ENCODE measurements around the gene TMEM169.

TMEM169 gene

DNA sequence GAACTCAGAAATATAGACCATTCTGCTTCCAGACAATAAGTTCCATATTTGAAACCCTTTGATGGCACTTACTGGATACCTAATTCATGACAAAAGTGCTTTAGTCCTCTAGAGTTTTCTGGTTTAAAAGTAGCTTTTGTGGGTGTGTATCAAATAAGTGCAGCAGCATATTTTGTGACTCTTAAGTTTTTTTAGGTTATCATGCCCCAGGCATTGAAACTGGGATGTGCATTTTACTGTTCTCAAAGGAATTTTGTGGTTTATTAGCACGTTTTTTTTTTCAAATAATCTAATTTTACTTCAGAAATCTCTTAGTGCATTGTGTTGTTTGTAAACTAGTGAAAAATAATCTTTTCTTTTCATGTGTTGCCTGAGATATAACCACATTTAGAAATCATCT lies 28.9 kb downstream of the TMEM169 start:
- H3K27ac ChIP-seq = no peak overlapping the region
- TF ChIP-seq, protein P1, sequence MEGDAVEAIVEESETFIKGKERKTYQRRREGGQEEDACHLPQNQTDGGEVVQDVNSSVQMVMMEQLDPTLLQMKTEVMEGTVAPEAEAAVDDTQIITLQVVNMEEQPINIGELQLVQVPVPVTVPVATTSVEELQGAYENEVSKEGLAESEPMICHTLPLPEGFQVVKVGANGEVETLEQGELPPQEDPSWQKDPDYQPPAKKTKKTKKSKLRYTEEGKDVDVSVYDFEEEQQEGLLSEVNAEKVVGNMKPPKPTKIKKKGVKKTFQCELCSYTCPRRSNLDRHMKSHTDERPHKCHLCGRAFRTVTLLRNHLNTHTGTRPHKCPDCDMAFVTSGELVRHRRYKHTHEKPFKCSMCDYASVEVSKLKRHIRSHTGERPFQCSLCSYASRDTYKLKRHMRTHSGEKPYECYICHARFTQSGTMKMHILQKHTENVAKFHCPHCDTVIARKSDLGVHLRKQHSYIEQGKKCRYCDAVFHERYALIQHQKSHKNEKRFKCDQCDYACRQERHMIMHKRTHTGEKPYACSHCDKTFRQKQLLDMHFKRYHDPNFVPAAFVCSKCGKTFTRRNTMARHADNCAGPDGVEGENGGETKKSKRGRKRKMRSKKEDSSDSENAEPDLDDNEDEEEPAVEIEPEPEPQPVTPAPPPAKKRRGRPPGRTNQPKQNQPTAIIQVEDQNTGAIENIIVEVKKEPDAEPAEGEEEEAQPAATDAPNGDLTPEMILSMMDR (IDR thresholded peaks at IDR 0.05; ENCODE audit: low read depth, low read length, missing control alignments) = no peak
- peaks cover 31% of the 10 kb centered on the region for H3K36me3 ChIP-seq (replicated peaks)
- no peaks in the 10 kb centered on the region for H3K27me3 ChIP-seq (replicated peaks)
- in situ Hi-C loops (cut with HindIII; ENCODE audit: low pct_ligation_motif_present, low sequenced_read_pairs) = no loop called here
- no peak for DNase-seq
- peak overlapping the region; percentile 98 for H3K4me3 ChIP-seq (ENCODE audit: low read depth, low read length)

DNA sequence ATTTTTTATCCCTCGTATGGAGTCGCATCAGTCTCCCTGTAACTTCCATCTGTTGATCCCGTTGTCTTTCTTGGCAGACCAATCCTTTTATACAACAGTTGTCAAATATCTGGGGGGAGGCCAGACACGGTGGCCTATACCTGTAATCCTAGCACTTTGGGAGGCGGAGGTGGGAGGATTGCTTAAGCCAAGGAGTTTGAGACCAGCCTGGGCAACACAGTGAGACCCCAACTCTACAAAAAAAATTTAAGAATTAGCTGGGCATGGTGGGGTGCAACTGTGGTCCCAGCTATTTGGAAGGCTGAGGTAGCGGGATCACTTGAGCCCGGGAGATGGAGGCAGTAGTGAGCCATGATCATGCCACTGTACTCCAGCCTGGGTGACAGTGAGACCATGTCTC lies 29.4 kb downstream of the TMEM169 start:
- H3K27me3 ChIP-seq (replicated peaks) = no peaks in the 10 kb centered on the region
- in situ Hi-C loops (cut with HindIII; ENCODE audit: low pct_ligation_motif_present, low sequenced_read_pairs) = no loop called here
- H3K27ac ChIP-seq = no peak overlapping the region
- H3K36me3 ChIP-seq (replicated peaks) = peaks cover 33% of the 10 kb centered on the region
- no peak for DNase-seq
- no peak overlapping the region for H3K4me3 ChIP-seq (ENCODE audit: low read depth, low read length)
- TF ChIP-seq, protein P1 (IDR thresholded peaks at IDR 0.05; ENCODE audit: low read depth, low read length, missing control alignments) = no peak

DNA sequence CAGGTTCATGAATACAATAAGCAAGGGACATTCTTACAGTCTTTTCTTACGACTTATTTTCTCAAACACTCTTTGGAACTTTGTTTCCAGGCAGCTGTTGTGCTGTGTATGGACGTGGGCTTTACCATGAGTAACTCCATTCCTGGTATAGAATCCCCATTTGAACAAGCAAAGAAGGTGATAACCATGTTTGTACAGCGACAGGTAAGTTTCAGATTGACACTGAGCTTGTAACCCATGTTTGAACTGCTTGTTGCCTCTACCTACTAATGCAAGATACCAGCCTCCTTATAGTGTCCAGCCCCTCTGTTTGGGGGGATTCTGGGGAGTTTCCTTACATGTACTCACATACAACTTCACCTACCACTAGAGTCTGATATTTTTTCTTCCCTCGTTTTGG lies 31.2 kb downstream of the TMEM169 start:
- TF ChIP-seq, protein P1 (IDR thresholded peaks at IDR 0.05; ENCODE audit: low read depth, low read length, missing control alignments) = no peak
- no peaks in the 10 kb centered on the region for H3K27me3 ChIP-seq (replicated peaks)
- in situ Hi-C loops (cut with HindIII; ENCODE audit: low pct_ligation_motif_present, low sequenced_read_pairs) = no loop called here
- H3K4me3 ChIP-seq (ENCODE audit: low read depth, low read length) = no peak overlapping the region
- no peak for DNase-seq
- H3K36me3 ChIP-seq (replicated peaks) = peaks cover 36% of the 10 kb centered on the region
- no peak overlapping the region for H3K27ac ChIP-seq

DNA sequence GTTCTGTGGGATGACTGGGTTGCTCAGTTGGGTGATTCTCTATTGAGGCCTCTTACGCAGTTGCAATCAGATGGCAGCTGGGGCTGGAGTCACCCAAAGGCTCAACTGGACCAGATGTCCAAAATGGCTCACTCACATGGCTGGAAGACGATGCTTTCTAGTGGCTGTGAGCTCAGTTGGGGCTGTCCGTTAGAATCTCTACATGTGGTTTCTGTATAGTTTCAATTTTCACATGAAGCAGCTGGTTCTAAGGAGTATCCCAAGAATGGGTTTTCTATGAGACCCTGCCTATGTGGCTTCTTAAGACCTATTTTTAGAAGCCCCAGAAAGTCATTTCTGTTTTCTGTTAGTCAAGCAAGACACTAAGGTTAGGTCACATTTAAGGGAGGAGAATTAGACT lies 31.9 kb downstream of the TMEM169 start:
- Histone ChIP-seq H3K4me3 (ENCODE audit: low read depth, low read length) (no peak overlapping the region), H3K27me3 (replicated peaks) (no peaks in the 10 kb centered on the region), H3K27ac (no peak overlapping the region), H3K36me3 (replicated peaks) (peaks cover 41% of the 10 kb centered on the region)
- TF ChIP-seq, protein P1 (IDR thresholded peaks at IDR 0.05; ENCODE audit: low read depth, low read length, missing control alignments) = no peak
- in situ Hi-C loops (cut with HindIII; ENCODE audit: low pct_ligation_motif_present, low sequenced_read_pairs) = no loop called here
- DNase-seq = no peak

DNA sequence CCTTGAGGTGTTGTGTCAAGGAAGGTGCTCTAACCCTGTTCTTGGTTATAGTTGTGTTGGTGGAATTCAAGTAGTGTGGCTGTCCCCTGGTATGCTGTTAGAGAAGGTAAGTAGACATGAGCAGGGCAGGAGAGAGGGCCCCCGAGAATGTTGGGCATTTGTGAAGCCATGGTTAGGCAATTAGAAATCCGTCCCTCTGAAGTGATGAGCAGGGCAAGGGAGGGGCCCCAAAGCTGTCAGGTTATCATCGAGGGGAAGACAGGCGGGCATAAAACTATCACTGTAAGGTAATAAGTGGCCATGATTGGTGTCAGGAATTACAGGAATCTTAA lies 32.6 kb downstream of the TMEM169 start:
- TF ChIP-seq, protein P1 (IDR thresholded peaks at IDR 0.05; ENCODE audit: low read depth, low read length, missing control alignments) = no peak
- DNase-seq = no peak
- no peaks in the 10 kb centered on the region for H3K27me3 ChIP-seq (replicated peaks)
- H3K36me3 ChIP-seq (replicated peaks) = peaks cover 47% of the 10 kb centered on the region
- H3K4me3 ChIP-seq (ENCODE audit: low read depth, low read length) = no peak overlapping the region
- H3K27ac ChIP-seq = no peak overlapping the region
- in situ Hi-C loops (cut with HindIII; ENCODE audit: low pct_ligation_motif_present, low sequenced_read_pairs) = no loop called here

DNA sequence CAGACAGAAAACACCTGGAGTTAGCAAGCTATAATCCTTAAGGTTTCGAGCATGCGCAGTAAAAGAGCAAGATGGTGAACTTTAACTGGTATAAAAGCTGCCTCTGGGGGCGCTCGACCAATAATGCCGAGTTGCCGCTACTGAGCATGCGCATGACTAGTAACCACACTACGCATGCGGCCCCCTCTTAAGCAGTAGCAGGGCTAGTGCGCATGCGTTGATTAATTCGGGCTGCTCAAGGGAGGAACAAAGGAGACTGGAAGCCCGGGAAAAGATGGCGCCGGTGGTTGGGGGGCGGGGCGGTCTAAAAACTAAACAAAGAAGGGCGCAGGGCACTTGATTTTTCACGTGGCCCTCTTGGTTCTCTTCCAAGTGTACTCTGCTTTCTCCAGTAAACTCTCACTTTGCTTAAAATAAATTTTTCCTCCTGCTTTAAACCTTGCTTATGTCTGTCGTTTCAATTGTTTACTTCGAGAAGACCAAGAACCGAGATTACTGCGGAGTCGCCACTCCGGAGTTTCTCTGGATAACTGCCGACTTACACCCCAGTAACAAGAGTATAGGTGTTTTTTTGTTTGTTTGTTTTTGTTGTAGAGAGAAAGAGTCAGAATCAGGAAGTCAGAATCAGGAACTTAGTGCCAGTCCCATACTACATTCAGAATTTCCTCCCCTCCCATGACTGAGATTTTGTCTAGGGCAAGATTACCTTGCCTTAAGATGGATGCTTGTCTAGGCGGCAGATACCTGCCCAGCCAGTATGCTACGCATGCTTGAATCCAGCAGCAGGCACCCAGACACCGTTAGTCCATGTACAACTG lies 33.2 kb downstream of the TMEM169 start:
- no peaks in the 10 kb centered on the region for H3K27me3 ChIP-seq (replicated peaks)
- DNase-seq = peak; percentile 98
- H3K36me3 ChIP-seq (replicated peaks) = peaks cover 47% of the 10 kb centered on the region
- peak overlapping the region; percentile 89 for H3K27ac ChIP-seq
- in situ Hi-C loops (cut with HindIII; ENCODE audit: low pct_ligation_motif_present, low sequenced_read_pairs) = no loop called here
- peak overlapping the region; percentile 50 for H3K4me3 ChIP-seq (ENCODE audit: low read depth, low read length)
- TF ChIP-seq, protein P1 (IDR thresholded peaks at IDR 0.05; ENCODE audit: low read depth, low read length, missing control alignments) = peak; percentile 86
